MM.1S (cell line): ENCODE results near the gene OPTN.

Experiments
- DNase-seq: peaks from one replicate; pipeline ENCODE4 v3.0.0-alpha.2; 2015
- H2AFZ ChIP-seq: fragments of 300-600 bp; sonication (generic); 2 replicates; pipeline ENCODE4 v1.6.0; 2016; ENCODE audit warnings: antibody characterized with exemption, low read length
- H3F3A ChIP-seq: fragments of 300-600 bp; sonication (generic); 2 replicates; pipeline ENCODE4 v1.6.1; 2016; ENCODE audit warnings: mild to moderate bottlenecking, antibody characterized with exemption, low read length, moderate library complexity, mixed read lengths; ENCODE audit not compliant: insufficient read depth
- H3K27ac ChIP-seq: fragments of 300-600 bp; sonication (generic); 2 replicates; pipeline ENCODE4 v1.5.1; 2016; ENCODE audit warnings: mild to moderate bottlenecking, low read length
- H3K27me3 ChIP-seq: fragments of 300-600 bp; sonication (generic); replicated peaks from 2 replicates; pipeline ENCODE4 v1.6.0; 2016; ENCODE audit warnings: low read length; ENCODE audit not compliant: insufficient read depth
- H3K36me3 ChIP-seq: fragments of 300-600 bp; sonication (generic); replicated peaks from 2 replicates; pipeline ENCODE4 v1.6.1; 2016; ENCODE audit warnings: mild to moderate bottlenecking, low read length, mixed read lengths; ENCODE audit not compliant: insufficient read depth
- H3K4me1 ChIP-seq: fragments of 300-600 bp; sonication (generic); 2 replicates; pipeline ENCODE4 v1.6.1; 2016; ENCODE audit warnings: low read length, mixed read lengths
- H3K4me2 ChIP-seq: fragments of 300-600 bp; sonication (generic); 2 replicates; pipeline ENCODE4 v1.6.0; 2016; ENCODE audit warnings: low read depth, low read length
- H3K4me3 ChIP-seq: fragments of 300-600 bp; sonication (generic); 2 replicates; pipeline ENCODE4 v1.5.1; 2016; ENCODE audit warnings: low read length, mixed read lengths
- H3K79me2 ChIP-seq: fragments of 300-600 bp; sonication (generic); 2 replicates; pipeline ENCODE4 v1.6.1; 2016; ENCODE audit warnings: mixed run types, low read length, mixed read lengths
- H3K9ac ChIP-seq: fragments of 300-600 bp; sonication (generic); 2 replicates; pipeline ENCODE4 v1.6.1; 2016; ENCODE audit warnings: low read length, mixed read lengths
- H3K9me2 ChIP-seq: fragments of 300-600 bp; sonication (generic); replicated peaks from 2 replicates; pipeline ENCODE4 v1.6.1; 2016; ENCODE audit warnings: mild to moderate bottlenecking, low read length, mixed read lengths; ENCODE audit not compliant: insufficient read depth
- H3K9me3 ChIP-seq: fragments of 300-600 bp; sonication (generic); replicated peaks from 2 replicates; pipeline ENCODE4 v1.6.1; 2016; ENCODE audit warnings: mild to moderate bottlenecking, low read length, mixed read lengths; ENCODE audit not compliant: insufficient read depth
- H4K20me1 ChIP-seq: fragments of 300-600 bp; sonication (generic); 2 replicates; pipeline ENCODE4 v1.6.1; 2016; ENCODE audit warnings: mild to moderate bottlenecking, low read length, moderate library complexity, mixed read lengths; ENCODE audit not compliant: insufficient read depth
- CTCF ChIP-seq: fragments of 300-600 bp; sonication (generic); IDR thresholded peaks from 2 replicates; pipeline ENCODE4 v1.5.1; 2016; ENCODE audit warnings: antibody characterized with exemption, low read length, mixed read lengths
- EZH2 ChIP-seq: fragments of 300-600 bp; sonication (generic); optimal IDR thresholded peaks from 2 replicates; pipeline ENCODE3; 2017; ENCODE audit warnings: low read depth, mild to moderate bottlenecking, antibody characterized with exemption, low read length, mixed read lengths
- EZH2phosphoT487 ChIP-seq: fragments of 300-600 bp; sonication (generic); IDR thresholded peaks from 2 replicates; pipeline ENCODE4 v1.6.1; 2018; ENCODE audit warnings: antibody characterized with exemption, low read length

OPTN gene

GRCh38 chr10:13115832-13116803, 16.2 kb downstream of the OPTN start:
- Histone ChIP-seq H4K20me1 (no peaks in the 10 kb centered on the region), H3K27me3 (no peaks in the 10 kb centered on the region), H3K4me1 (0 out of 2 replicates have a peak, but pooled peaks cover 4% of the 10 kb centered on the region), H3K9ac (no peak overlapping the region), H3K36me3 (no peaks in the 10 kb centered on the region; the same call in none of the 2 replicates), H3K4me2 (peak overlapping the region; percentile 13), H3K4me3 (no peak overlapping the region; the same call in 1 of the 2 replicates), H3F3A (no peaks in the 10 kb centered on the region; the same call in 1 of the 2 replicates), H3K9me3 (no peaks in the 10 kb centered on the region), H2AFZ (no peak overlapping the region), H3K27ac (peak overlapping the region; percentile 32; the same call in 1 of the 2 replicates), H3K79me2 (0 out of 2 replicates have a peak, but pooled peaks cover 4% of the 10 kb centered on the region), H3K9me2 (no peaks in the 10 kb centered on the region)
- no peak for DNase-seq
- TF ChIP-seq EZH2phosphoT487 (no peak), EZH2 (no peak), CTCF (no peak)

- Histone ChIP-seq H3K36me3 (no peaks in the 10 kb centered on the region; the same call in none of the 2 replicates), H3K4me1 (0 out of 2 replicates have a peak, but pooled peaks cover 4% of the 10 kb centered on the region), H3K27ac (no peak overlapping the region), H3K9ac (no peak overlapping the region), H3K4me3 (no peak overlapping the region), H3F3A (no peaks in the 10 kb centered on the region; the same call in 1 of the 2 replicates), H3K79me2 (0 out of 2 replicates have a peak, but pooled peaks cover 4% of the 10 kb centered on the region), H4K20me1 (no peaks in the 10 kb centered on the region), H3K4me2 (no peak overlapping the region), H2AFZ (no peak overlapping the region), H3K9me2 (no peaks in the 10 kb centered on the region), H3K9me3 (no peaks in the 10 kb centered on the region), H3K27me3 (no peaks in the 10 kb centered on the region)
- DNase-seq = no peak
- TF ChIP-seq EZH2phosphoT487 (no peak), EZH2 (no peak)
Observed at GRCh38 chr10:13117841-13118783, 18.1 kb downstream of the OPTN start.

GRCh38 chr10:13118784-13119410, 18.9 kb downstream of the OPTN start:
- no peak for DNase-seq
- 0 out of 2 replicates have a peak, but pooled peaks cover 4% of the 10 kb centered on the region for H3K79me2 ChIP-seq
- H3K36me3 ChIP-seq = no peaks in the 10 kb centered on the region; the same call in none of the 2 replicates
- no peaks in the 10 kb centered on the region for H3K9me3 ChIP-seq
- H2AFZ ChIP-seq = no peak overlapping the region
- H3K4me3 ChIP-seq = no peak overlapping the region
- H4K20me1 ChIP-seq = no peaks in the 10 kb centered on the region
- H3F3A ChIP-seq = no peaks in the 10 kb centered on the region; the same call in 1 of the 2 replicates
- no peak overlapping the region for H3K27ac ChIP-seq
- no peaks in the 10 kb centered on the region for H3K9me2 ChIP-seq
- no peak overlapping the region for H3K9ac ChIP-seq
- 0 out of 2 replicates have a peak, but pooled peaks cover 4% of the 10 kb centered on the region for H3K4me1 ChIP-seq
- no peaks in the 10 kb centered on the region for H3K27me3 ChIP-seq
- no peak for TF ChIP-seq EZH2phosphoT487
- TF ChIP-seq EZH2 = no peak
- TF ChIP-seq CTCF = no peak
- H3K4me2 ChIP-seq = no peak overlapping the region
